Erythroblast (primary cell): ENCODE results near the gene CTIF.
A peak's percentile ranks its signal among the peaks of the same experiment; 100 is the strongest.

Source experiments
- DNase-seq, 2 experiments: peaks; one replicate each; lab custom pipeline; 2025; lab: John Stamatoyannopoulos, UW
- GATA1 ChIP-seq: IDR thresholded peaks from 2 replicates; pipeline ENCODE4 v1.6.1; 2011; ENCODE audit warnings: low read depth, mild to moderate bottlenecking, control low read depth, low read length, moderate library complexity
- POLR2A ChIP-seq: IDR thresholded peaks from 2 replicates; pipeline ENCODE4 v1.6.1; 2011; ENCODE audit warnings: mild to moderate bottlenecking, low read length

The CTIF gene

DNA sequence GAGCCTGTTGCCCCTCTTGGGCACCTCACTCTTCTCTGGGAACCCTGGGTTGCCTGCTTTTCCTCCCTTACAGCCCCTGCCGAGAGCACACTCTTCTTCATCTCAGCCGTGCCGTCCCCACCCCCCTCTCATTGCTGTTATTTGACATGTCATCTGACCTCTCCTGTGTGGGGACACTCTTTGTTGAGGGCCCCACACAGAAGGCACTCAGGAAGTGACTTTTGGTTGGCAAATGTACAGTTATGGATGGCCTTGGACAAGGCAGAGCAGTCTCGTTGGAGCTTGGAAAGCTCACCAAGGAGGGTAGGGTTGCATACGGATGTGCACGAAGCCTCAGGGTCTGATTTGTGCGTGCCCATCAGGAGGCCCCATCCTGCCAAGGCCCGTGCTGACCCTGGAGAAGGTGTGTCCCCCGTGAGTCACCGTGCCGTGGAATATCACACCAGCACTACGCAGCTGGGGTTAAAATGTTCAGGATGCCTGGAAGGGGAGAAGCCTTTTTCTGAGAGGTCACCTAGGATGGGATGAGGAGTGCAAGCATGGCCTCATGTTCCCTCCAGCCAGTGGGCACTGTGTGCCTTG is 93.9 kb downstream of the CTIF start:
- no peak for TF ChIP-seq POLR2A
- TF ChIP-seq GATA1, result no peak

DNA sequence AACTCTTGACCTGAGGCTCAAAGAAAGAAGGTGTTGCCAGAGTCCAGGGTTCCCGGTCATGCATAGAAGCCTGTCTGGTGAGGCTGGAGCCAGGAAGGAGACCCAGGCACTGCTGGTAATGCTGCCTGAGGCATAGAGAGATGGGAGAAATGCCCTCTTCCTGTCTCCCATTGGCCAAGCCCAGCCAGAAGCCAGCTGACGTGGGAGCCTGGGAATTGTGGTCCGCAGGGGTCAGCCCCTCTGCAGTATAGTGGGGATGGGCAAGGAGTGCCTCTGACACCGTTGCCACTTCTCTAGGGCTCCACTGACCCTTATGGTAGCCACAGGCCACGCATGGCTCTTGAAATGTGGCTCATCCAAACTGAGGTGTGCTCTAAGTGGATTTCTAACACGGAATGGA is 95.7 kb downstream of the CTIF start:
- no peak for DNase-seq
- TF ChIP-seq GATA1 (no peak), POLR2A (no peak)

More for the DNA sequence above, 93.9 kb downstream of the CTIF start:
- DNase-seq, result no peak

DNA sequence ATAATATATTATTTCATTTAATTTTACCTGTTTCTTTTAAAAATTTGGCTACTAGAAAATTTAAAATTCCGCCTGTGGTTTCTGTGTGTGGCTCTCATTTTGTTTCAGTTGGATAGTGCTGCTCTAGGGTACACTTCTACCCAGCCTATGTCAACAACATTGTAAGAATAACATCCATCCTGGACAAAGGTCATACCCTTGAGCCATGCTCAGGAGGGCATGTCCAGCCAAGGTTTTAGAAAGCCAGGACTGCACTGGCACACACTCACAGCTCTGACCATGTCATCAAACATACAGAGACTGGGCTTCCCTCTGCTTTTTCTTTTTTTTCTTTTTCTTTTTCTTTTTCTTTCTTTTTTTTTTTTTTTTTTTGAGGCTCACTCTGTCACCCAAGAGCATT is 96.1 kb downstream of the CTIF start:
- TF ChIP-seq POLR2A (no peak), GATA1 (no peak)
- no peak for DNase-seq

DNA sequence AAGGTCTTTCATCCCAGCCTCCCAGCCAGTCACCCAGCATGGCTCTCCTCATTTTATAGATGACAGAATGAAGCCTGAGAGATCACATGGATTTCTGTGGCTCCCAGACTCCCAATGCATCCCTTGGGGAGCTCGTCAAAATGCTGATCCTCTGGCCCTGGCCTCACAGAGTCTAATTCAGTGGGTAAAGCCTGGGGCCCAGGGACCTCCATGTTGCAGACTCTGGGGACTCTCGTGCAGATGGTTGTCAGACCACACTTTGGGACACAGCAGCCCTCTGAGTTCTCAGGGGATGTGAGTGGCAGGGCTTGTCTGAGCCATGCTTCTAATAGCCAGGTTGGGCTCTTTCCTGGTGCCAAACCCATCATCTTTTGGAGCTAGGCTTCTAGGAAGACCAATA is 97.0 kb downstream of the CTIF start:
- no peak for DNase-seq
- TF ChIP-seq GATA1 (no peak), POLR2A (no peak)

DNA sequence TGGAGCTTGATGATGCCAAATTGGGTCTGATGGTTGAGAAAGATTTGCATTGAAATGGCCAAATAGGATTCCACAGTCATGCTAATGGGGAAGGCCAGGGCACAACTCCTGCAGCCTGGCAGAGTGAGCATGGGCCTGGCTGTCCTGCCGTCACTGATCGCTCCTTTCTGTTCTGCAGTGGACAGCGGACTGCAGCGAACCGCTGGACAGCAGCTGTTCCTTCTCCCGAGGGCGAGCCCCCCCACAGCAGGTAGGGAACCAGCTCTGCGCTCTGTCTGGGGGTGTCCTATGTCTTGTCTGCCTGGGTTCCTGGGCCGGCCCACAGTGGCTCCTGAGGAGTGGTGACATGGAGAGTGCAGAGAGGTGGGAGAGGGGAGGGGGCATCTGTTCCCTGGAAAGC is 97.6 kb downstream of the CTIF start:
- TF ChIP-seq GATA1, result no peak
- TF ChIP-seq POLR2A, result no peak
- no peak for DNase-seq

DNA sequence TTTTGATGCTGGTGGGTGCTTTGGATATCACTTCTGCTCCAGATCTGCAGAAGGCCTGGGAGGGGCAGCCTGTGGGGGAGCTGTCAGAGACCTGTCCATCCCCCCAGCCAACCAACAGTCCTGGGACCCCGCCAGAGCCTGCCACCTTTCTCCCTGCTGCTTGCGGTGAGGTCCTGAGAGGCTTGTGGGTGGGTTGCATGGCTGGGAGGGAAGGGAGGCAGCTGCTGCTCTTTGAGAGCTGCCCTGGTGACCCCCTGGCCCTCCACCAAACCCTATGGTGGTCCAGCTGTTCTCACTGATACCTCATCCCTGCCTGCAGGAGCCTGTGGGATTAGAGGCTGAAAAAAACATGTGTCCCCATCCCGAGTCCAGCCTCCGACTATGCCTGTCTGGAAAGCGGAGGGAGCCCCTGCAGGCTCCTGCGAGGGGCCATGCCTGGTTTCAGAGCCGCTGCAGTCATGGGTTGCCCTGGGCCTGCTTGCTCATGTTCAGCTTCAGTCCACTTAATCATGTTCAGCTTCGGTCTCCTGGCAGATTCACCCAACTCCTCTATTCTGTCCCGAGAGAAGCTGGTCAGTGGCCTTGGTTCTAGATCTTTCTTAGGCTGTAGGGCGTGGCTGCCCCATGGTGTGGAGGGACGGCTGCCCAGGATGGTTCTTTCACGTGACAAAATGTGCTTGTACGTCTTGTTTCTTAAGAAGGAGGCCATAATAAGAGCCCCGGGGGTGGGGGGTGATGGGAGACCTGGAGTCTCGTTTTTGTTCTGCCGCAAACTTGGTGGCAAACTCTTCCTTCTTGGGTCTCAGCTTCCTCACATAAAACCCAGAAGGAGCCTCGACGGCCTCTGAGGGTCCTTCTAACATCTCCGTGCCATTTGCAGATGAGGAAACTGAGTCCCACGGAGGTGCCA is 98.5 kb downstream of the CTIF start:
- TF ChIP-seq GATA1, result no peak
- no peak for TF ChIP-seq POLR2A

DNA sequence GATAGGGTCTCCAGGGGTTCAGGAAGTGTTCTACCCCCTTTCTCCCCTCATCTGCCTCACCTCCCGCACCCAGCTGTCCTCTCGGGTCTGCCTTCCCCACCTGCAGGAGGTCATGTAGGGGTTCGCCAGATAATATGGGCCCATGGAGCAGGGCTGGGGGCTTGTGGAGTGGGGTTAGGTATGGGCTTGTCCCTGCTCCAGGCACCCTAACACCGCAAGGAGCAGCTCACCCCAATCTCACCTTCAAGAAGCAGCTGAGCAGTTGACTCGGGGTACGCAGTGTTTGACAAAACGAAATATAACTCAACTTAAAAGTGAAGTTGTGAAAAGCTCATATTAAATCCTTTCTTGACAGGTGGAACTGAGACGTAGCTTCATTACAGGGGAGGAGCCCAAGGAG is 99.6 kb downstream of the CTIF start:
- no peak for DNase-seq
- TF ChIP-seq POLR2A (no peak), GATA1 (no peak)

More for the DNA sequence above, 98.5 kb downstream of the CTIF start:
- no peak for DNase-seq

DNA sequence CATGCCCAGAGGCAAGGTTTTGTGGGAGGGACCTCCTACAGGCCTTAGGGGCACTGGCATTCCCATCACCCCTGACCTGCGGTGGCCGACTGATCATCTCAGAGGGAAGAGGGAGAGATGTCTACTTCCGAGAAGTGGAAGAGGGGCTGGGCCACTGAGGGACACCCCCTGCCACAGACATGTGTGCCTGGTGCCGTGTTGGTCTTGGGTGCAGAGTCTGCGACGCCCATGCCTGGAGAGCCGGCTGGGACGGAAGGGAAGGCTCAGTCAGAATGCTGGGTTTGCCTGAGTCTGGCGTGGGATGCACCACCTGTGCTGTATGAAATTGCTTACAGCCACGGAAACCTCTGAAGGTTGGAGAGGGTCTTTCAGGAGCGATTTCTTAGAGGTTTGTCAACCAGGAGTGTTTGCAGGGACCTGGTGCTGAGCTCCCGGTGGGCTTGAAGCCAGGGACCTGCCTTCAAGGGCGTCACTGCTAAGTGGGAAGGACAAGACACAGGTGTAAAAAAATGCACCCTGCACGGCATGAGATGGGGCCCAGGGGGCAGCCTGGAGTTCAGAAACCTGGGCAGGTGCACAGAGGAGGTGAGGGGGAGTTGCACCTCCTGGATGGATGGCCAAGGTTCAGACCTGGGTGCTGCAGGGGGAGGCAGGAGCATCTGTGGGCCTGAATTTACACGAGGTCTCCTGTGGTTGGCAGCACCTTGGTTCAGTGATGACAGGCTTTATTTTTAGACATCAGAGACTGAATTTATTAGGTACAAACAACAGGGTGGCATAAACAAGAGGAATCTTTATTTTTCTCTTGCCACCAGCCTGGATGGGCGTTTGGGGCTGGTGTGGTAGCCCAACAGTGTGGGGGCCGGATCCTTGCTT is 100.3 kb downstream of the CTIF start:
- no peak for DNase-seq
- TF ChIP-seq GATA1, result no peak
- no peak for TF ChIP-seq POLR2A

DNA sequence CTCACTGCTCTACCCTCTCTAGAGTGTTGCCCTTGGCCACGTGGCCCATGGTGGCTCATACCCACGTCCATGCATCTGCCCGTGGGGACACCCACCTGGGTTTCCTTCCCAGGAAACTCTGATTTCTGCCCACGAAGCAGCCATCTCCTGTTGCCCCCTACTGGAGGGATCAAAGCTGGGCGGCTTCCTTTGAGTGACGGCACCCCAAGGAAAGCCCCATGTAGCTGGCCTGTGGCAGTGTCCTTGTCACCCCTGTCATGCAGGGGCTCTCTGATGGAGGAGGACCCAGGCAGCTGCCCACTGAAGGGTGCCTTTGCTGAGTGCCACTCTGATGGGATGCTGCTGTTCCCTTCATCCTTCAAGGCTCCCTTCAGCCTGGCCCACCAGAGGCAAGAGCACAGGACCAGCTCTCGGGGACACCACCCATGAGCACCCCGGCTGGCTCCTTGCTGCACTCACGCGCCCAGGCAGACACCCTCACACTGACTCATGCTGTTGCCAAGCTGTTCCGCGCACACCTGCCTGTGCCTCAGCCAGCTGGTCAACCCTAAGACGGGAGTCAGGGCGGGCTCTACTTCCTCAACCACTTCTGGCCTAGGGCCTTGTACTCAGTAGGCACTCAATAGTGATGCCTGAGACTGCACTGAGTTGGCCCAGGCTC is 101.1 kb downstream of the CTIF start:
- TF ChIP-seq POLR2A (no peak), GATA1 (no peak)
- peak in 1 of 2 experiments; percentile 25 for DNase-seq

DNA sequence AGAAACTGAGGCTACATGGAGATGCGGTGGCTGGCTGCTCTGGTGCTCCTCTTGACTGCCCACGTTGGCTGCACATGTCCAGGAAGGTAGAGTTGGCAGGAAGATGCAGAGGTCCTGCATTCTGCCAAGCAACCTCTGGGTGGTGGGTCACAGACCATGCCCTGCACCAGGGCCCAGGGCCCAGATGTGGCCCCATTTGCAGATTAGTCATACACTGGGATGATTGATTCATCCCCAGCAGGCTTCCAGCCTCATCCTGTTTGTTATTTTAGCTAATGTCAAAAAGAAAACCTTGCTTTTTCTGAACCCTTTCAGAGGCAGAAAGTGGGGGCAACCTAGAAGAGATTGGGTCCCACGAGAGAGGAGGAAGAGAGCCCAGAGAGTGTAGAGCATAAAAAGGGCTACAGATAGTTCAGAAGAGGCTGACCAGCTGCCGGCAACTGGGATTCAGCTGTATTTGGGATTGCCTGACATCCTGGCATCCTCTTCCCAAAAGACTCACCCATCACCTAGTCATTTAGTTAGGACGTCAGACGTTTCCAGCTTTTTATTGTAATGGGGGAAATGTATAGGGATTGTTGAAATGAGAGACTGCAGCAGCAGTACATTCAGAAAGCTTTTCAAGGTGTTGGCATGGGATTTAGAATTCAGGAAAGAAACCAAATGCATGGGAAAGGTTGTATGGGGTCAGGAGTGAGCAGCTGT is 101.9 kb downstream of the CTIF start:
- DNase-seq, result no peak
- TF ChIP-seq POLR2A, result no peak
- no peak for TF ChIP-seq GATA1

DNA sequence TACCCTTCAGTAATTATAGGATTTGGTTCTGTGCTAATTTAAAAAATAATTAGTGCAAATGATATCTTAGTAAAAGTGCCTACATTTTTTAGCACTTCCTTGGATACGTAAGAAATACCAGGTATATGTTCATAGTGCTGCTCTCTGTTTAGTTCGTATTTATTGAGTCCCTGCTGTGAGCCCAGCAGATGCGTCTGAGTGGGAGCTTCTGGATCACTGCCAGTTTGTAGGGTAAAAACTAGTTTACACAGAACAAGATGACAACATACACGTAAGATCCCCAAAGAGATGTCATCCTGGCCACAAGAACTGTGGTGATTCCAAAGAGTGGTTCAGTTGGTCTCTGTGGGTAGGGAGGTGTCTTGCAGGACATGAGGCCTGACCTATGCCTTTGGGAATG is 103.2 kb downstream of the CTIF start:
- DNase-seq, result no peak
- TF ChIP-seq GATA1, result no peak
- TF ChIP-seq POLR2A, result no peak

DNA sequence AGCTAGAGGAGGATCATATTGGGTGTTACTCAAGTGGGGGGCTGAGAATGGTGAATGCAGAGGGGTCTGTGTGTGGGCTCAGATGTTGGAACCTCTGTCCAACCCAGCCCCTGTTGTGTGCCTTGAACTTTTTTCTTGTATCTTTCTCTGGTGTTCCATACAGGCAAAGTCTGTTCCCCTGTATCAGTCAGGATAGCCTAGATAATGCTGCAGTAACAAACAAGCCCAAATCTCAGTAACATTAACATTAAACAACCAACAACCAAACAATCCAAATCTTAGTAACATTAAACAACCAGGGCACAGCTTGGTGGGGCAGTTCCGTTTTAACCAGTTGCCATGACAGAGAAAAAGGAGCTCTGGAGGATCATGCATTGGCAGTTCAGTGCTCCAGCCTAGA is 103.7 kb downstream of the CTIF start:
- DNase-seq, result no peak
- no peak for TF ChIP-seq GATA1

DNA sequence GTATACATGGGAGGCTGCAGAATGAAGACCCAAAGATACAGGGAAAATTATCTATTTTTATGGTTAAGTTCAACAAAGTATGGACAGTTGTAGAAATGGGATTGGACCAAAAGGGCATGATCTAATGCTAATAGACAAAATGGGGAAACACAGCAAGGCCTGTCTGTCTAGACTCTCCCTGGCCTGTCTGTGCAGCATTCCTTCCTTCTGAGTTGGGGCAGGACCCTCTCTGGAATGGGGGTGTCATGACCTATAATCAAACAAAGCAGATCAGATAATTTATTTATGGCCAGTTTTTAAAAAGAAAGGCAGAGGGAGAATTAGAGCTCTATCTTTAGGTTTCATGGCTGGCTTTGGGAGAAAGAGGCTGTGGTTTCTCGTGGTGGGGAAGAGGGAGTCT is 104.4 kb downstream of the CTIF start:
- TF ChIP-seq POLR2A (no peak), GATA1 (no peak)
- no peak for DNase-seq
